ENCODE measurements around the gene CTNNB1. TPM values are rescaled to one million over a fixed set of nuclear protein-coding genes. Genes with fewer than 3 reads are reported as not detected.

The CTNNB1 gene
- total RNA-seq, 1 donor from 2014 or later, result 305 TPM

DNA sequence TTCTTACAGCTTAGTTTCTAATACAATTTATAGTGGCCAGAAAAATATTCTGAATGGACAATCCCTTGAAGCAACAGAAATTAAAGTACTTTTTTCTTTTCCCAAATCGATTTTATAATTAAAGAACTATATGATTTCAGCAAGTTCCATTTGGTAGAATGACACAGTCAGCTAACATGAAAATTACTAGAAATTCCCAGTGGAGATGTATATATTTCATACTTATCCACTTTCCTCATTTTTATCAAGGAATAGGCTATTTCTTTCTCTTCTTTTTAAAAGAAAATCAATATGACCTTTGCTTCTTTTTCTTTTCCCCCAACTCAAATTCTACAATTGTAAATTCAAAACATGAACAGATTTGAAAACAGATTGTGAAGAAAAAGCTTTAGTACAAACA is 6.4 kb upstream of the CTNNB1 start:
- H3K27me3 ChIP-seq, result no peaks in the 10 kb centered on the region
- peaks cover under 1% of the 10 kb centered on the region for H3K4me1 ChIP-seq
- ATAC-seq (no peak), DNase-seq (no peak)
- no peak overlapping the region for H3K27ac ChIP-seq
- intact Hi-C loops (cut with DNase I), result no loop called here
- no peak overlapping the region for H3K4me3 ChIP-seq
- H3K36me3 ChIP-seq, result no peaks in the 10 kb centered on the region
- TF ChIP-seq, protein P1, sequence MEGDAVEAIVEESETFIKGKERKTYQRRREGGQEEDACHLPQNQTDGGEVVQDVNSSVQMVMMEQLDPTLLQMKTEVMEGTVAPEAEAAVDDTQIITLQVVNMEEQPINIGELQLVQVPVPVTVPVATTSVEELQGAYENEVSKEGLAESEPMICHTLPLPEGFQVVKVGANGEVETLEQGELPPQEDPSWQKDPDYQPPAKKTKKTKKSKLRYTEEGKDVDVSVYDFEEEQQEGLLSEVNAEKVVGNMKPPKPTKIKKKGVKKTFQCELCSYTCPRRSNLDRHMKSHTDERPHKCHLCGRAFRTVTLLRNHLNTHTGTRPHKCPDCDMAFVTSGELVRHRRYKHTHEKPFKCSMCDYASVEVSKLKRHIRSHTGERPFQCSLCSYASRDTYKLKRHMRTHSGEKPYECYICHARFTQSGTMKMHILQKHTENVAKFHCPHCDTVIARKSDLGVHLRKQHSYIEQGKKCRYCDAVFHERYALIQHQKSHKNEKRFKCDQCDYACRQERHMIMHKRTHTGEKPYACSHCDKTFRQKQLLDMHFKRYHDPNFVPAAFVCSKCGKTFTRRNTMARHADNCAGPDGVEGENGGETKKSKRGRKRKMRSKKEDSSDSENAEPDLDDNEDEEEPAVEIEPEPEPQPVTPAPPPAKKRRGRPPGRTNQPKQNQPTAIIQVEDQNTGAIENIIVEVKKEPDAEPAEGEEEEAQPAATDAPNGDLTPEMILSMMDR (IDR thresholded peaks at IDR 0.05), result no peak
- no peaks in the 10 kb centered on the region for H3K9me3 ChIP-seq

DNA sequence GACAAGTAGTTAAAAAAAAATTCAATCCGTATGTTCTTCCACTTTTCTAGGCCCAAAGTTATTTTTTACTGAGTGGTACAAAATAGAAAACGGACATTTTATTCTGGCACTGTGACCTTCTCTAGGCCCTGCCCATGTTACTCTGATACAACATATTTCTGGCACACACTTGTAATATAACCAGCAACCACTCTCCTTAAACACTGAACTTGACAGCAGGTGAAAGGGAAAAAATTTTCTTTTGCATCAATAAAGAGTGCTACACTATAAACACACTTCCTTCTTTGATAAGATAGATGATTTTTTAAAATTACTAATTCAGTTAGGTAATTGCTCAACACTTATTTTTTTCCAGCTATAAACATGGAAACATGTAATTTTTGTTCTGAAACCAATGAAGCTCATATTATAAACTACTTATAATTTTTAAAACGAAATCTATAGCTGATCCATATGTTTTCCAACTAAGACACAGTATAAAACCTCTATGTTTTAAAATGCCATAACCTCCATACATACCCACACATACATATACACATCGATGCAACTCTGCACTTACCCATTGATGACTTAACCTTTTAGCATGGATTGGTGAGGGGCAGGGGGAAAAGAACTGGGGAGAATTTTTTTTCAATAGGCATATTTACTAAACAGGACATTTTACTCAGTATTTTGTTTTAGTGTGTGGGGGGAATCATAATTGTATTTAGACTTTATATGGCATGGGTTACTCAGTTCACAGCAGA is 5.3 kb upstream of the CTNNB1 start:
- H3K27me3 ChIP-seq, result no peaks in the 10 kb centered on the region
- H3K4me1 ChIP-seq, result peaks cover 7% of the 10 kb centered on the region
- TF ChIP-seq, protein P1 (IDR thresholded peaks at IDR 0.05), result no peak
- H3K9me3 ChIP-seq, result no peaks in the 10 kb centered on the region
- intact Hi-C loops (cut with DNase I), result no loop called here
- no peak for ATAC-seq
- no peaks in the 10 kb centered on the region for H3K36me3 ChIP-seq
- H3K4me3 ChIP-seq, result no peak overlapping the region
- H3K27ac ChIP-seq, result no peak overlapping the region
- no peak for DNase-seq

DNA sequence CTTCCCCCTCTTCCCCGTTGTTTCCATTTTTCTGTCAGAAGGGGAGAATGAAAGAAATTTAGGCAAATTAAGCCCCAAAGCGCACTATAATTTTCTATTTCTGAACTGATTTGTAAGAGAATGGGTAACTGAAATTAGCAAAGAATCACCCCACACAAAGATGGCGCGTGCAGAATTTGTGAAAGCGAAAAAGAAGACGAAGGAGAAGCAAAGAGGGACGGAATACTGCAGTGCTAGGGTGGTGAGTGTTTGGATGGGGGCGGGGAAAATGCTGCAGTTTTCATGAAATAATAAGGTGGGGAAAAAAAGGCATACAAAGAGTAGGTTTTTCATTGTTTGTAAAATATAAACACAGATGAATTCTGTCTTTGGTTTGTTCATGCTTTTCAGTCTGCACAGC is 4.6 kb upstream of the CTNNB1 start:
- TF ChIP-seq, protein P1 (IDR thresholded peaks at IDR 0.05), result no peak
- intact Hi-C loops (cut with DNase I), result no loop called here
- no peak for ATAC-seq
- Histone ChIP-seq H3K27ac (no peak overlapping the region), H3K4me3 (no peak overlapping the region), H3K27me3 (no peaks in the 10 kb centered on the region), H3K36me3 (no peaks in the 10 kb centered on the region), H3K9me3 (no peaks in the 10 kb centered on the region), H3K4me1 (peaks cover 7% of the 10 kb centered on the region)
- no peak for DNase-seq

DNA sequence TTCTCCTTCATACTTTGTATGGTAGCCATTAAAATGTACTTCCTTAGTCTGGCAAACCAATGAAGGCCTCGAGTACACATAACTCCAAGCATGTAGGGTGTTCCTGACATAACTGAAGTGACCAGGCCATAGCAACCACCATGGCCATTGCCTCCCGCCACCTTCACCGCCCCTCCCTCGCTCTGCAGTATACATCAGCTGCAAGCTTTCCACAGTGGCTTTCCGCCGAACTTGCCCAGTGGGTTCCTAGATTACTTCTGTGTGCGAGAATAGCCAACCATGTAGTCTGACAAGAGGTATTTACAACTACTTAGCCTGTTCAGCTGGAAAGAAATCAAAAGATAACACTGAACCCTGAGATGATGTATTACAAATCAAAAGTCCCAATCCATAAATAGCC is 3.4 kb upstream of the CTNNB1 start:
- intact Hi-C loops (cut with DNase I), result no loop called here

DNA sequence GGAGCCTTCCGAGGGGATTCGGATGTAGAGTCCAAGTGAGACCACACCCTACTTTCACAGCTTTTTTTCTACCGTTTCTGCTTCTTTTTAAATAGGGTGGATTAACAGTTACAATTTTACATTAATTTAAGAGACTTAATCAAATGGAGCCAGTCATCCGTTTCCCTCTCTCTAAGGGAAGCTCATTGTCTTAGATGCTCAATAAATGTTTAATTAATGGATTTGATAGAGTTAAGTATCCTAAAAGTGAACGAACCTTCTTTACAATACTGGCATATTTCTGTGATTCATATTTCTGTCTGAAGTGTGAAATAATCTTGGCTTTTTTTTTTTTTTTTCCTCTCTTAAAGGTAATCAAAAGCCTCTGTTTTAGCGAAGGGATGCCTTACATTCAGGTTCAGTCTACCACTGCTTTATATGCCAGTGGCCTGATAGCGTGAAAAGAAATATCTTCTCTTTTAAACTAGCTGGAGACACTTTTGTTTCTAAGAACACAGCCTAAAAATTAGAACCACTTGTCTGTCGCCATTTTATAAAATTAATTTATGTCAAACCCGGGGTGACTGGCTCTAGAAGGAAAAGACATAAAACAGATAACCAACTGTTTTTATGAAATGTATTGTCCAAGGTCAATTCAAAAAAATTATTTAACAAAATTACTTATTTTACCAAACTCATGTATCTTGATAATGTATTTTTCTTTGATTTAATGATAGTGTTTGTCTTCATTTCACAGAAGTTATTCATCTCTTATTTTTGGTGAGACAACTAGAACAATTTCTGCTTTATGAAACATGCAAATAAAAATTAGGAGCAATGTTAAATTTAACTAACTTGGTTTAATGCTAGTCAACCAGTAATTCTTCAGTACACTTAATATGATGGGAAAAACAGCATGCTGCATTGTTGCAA is 2.5 kb upstream of the CTNNB1 start:
- DNase-seq, result no peak
- Histone ChIP-seq H3K27ac (no peak overlapping the region), H3K27me3 (no peaks in the 10 kb centered on the region), H3K36me3 (no peaks in the 10 kb centered on the region), H3K9me3 (no peaks in the 10 kb centered on the region), H3K4me1 (peaks cover 9% of the 10 kb centered on the region), H3K4me3 (no peak overlapping the region)
- no peak for ATAC-seq
- intact Hi-C loops (cut with DNase I), result no loop called here
- TF ChIP-seq, protein P1 (IDR thresholded peaks at IDR 0.05), result no peak

More for the DNA sequence above, 3.4 kb upstream of the CTNNB1 start:
- TF ChIP-seq, protein P1 (IDR thresholded peaks at IDR 0.05), result no peak
- DNase-seq (no peak), ATAC-seq (no peak)
- no peak overlapping the region for H3K4me3 ChIP-seq
- no peaks in the 10 kb centered on the region for H3K27me3 ChIP-seq
- H3K9me3 ChIP-seq, result no peaks in the 10 kb centered on the region
- peaks cover 7% of the 10 kb centered on the region for H3K4me1 ChIP-seq
- H3K36me3 ChIP-seq, result no peaks in the 10 kb centered on the region
- no peak overlapping the region for H3K27ac ChIP-seq

Measured in upper lobe of right lung (tissue), 1 donor.